CD4-positive, alpha-beta T cell treated with Interleukin-4 for 4 hours (primary cell): ENCODE results near the gene PRDM11.
"Not testable (repeated sequence)": the region's sequence is repeated elsewhere in the genome, so short reads cannot be mapped to it uniquely, and the experiment has no call there.

ENCODE experiments used
- DNase-seq: peaks from one replicate; pipeline ENCODE4 v3.0.0-alpha.2; 2020

Gene PRDM11

DNA sequence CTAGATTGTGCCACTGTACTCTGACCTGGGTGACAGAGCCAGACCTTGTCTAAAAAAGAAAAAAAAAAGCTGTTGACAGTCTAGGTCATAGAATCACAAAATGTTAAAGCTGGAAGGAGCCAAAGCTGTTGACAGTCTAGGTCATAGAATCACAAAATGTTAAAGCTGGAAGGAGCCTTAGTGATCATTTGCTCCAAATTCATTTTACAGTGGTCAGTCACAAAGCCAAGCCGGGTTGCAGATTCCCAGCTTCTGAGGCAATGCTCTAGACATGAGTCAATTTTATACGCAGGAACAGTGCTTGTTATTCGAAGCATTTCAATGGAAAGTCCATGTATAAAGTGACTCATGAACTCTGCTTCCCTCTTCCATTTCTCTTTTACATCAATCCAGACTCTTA is 92.3 kb downstream of the PRDM11 start:
- DNase-seq = no peak

DNA sequence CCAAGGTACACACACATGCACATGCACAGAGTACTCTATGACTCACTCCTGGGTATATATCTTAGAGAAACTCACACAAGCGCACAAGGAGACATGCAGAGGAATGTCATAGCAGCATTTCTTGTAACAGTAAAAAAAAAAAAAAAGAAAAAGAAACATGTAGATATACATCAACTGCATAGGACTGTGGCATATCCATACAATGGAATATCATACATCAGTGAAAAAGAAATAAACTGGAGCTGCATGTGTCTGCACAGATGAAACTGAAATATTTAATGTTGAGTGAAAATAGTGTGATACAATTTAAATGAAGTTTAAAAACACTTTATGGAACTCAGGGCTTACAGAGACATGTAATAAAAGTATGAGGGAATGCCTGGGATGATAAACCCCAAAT is 93.3 kb downstream of the PRDM11 start:
- no peak for DNase-seq

DNA sequence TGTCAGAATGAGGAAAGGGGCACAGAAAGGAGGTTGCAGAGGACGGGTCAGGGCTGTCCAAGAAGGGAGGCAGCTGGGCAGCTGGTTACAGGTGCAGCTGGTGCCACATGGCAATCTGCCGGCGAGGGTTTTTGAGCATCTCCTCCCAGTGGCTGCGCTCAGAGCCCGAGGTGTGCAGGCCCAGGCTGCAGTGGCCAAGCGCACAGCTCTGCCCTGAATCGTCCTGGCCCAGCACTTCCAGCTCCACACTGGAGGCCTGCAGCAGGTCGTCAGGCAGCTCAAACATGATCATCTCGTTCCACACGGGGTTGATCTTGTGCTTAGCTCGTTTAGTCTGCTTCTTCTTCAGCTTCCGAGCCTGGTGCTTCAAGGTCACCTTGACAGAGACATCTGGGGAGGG is 97.5 kb downstream of the PRDM11 start:
- DNase-seq = no peak

GRCh38 chr11:45245218-45246045 is 99.0 kb downstream of the PRDM11 start:
- no peak for DNase-seq

DNA sequence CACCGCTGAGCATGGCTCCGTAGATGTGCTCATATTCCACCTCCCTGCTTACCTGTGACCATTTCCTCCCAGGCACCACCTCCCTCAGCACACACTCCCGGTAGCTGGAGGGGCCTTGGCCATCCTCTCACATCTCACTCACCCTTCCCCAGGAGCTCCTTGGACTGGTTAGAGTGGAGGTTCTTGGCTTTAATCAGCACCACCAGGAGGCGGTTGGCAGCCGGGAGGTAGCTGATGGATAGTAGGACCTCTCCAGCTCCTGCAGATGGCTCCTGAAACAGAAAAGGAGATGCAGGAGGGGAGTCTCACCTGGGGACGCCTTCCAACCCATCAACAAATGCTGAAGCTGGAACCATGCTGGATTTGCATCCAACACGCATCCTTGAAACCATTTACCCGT is 99.8 kb downstream of the PRDM11 start:
- no peak for DNase-seq

GRCh38 chr11:45247433-45247832 is 101.0 kb downstream of the PRDM11 start:
- no peak for DNase-seq

- no peak for DNase-seq
Observed at GRCh38 chr11:45248501-45249011, 102.1 kb downstream of the PRDM11 start.

DNA sequence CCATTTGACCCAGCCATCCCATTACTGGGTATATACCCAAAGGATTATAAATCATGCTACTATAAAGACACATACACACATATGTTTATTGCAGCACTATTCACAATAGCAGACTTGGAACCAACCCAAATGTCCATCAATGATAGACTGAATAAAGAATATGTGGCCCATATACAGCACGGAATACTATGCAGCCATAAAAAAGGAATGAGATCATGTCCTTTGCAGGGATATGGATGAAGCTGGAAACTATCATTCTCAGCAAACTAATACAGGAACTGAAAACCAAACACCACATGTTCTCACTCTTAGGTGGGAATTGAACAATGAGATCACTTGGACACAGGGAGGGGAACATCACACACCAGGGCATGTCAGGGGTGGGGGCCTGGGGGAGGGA is 102.9 kb downstream of the PRDM11 start:
- DNase-seq = not testable (repeated sequence)

DNA sequence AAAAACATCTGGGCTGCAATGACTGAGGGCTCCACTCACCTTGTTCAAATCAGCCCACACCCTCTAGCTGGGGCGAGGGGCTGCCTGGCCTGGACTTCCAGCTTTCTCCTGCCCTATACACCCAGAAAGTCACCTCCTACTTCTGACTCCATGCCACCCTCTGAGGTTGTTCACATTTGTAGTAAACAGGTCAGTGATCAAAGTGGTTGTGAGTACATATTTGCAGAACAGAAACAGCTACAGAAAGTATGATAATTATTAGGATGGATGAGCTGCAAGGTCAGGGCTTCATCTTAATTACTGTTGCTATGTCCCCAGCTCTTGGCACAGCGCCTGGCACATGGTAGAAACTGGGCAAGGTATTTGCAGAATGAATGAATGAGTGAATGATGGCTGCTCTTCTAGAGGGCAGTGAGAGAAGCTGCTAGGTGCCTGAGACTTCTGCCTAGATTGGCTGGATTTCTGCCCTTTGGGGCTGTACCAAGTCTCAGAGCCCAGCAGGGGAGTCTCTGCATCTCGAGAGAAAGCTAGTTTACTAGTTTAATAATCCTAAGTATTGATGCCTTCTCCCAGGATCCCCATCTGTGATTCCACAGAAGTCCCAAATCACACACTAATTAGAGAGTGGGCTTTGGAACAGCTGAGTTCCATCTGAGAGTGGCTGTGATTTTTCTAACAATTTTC is 103.7 kb downstream of the PRDM11 start:
- DNase-seq = no peak

DNA sequence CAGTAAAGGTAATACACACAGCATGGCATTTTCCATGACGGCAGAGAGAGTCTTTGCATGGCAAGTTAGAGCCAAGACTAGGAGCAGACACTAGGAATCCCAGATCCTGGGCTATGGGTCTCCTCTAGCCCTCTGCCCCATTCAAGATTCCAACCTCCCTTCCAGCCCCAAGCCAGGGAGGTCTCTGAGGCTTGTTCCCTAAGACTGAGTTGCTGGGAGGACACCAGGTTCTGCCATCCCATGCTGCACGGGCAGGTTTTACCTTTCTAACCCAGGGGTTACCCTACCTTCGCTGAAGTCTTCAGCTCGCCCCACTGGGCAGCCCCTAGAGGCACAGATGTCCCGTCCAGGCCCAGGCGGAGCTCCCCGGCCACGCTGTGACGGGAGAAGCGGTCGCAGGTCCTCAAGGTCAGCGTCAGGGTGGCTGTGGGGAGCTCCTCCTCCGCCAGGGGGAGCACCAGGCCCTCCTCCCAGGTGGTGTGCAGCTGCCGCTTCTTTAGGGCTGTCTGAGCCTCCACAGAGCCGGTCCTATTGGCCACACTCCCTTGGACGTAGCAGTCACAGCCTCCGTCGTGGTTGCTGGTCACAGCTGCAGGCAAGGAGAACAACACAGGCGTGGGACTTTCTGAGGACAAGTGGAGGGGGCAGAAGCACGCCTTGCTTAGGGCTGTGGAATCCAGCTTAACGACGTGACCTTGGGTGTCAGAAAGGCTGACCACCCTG is 105.9 kb downstream of the PRDM11 start:
- DNase-seq = no peak

DNA sequence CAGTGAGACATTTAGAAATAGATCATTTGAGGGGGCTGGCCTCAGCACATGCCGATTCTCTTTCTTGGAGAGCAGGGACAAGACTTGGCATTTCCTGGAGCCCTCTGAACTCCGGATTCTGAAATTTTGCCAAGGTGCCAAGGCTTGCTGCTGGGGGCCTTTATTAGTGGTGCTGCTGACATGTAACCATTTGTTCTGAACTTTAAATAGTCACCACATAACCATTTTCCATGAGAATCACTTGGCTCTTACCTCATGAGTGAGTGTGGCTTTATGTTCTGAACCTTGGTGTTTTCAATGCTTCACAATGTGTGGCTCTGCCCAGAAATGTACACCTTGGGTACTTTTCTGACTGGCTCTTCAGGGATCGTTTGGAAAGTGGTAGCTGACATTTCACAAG is 106.4 kb downstream of the PRDM11 start:
- DNase-seq = no peak

DNA sequence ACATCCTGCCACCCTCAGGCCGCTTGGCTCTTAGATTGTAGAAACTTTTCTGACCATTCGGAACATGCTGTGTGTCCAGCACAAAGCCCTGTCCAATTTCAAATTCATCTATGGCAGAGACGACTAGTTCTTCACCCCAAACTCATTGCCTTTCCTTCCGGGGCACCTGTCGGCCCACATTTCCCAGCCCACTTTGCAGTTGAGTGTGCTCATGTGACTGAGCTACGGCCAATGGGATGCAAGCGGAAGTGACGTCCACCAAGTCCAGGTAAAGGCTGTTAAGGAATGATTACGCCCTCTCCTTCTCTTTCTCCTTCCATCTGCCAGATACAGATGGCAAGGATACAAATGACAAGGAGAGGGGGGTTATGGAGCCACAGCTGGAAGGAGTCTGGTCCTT is 107.2 kb downstream of the PRDM11 start:
- DNase-seq = no peak

GRCh38 chr11:45254070-45254469 is 107.6 kb downstream of the PRDM11 start:
- no peak for DNase-seq

DNA sequence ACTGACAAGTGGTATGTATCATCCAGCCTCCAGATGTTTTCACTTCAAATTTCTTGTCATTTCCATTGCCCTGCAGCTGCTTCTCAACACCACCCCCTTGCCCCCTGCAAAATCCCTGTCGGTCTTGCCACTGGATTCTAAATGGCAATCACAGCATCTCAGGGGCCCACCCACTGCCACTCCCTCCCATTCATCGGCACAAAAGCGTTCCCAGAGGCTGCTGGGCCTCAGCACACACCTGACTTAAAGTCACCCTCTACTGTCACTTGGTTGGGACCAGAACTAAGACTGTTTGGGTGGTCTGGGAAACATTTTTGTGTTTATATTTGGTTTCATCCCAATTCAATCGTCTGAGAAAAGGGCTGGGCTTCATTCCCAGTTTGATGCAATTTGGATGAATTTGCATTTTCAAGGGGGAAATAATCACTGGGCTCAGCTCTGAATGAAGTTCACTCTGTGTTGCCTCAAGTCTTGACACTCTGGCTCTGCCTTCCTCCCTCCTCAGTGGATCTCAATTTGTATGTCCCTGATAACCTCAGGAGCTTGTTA is 112.6 kb downstream of the PRDM11 start:
- no peak for DNase-seq

DNA sequence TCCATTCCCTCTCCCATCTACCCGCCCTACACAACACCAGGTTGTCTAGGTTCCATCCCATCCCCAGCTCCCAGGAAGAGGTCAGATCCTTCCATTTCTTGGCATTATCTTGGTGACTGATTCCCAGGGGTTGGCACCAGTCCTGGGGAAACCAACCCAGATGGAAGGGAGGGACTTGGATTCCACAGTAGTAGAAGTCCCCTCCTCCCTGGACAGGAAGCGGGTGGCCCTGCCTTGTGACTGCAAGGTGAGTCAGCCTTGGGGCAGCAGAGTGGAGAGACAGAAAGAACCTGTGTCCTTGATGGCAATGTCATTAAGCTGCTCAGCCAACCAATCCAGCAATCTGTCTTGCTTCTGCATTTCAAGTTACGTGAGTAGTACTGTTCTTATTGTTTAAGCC is 113.2 kb downstream of the PRDM11 start:
- no peak for DNase-seq

- no peak for DNase-seq
Observed at GRCh38 chr11:45260071-45260470, 113.6 kb downstream of the PRDM11 start.

- DNase-seq = no peak
Observed at GRCh38 chr11:45262900-45263299, 116.5 kb downstream of the PRDM11 start.

GRCh38 chr11:45263773-45264172 is 117.3 kb downstream of the PRDM11 start:
- DNase-seq = no peak

GRCh38 chr11:45264839-45265515 is 118.5 kb downstream of the PRDM11 start:
- DNase-seq = no peak

- no peak for DNase-seq
Observed at GRCh38 chr11:45265969-45266675, 119.7 kb downstream of the PRDM11 start.

- no peak for DNase-seq
Observed at GRCh38 chr11:45266676-45267020, 120.2 kb downstream of the PRDM11 start.

GRCh38 chr11:45267052-45267451 is 120.6 kb downstream of the PRDM11 start:
- DNase-seq = no peak
